Ishikawa (cell line): Measurements from ENCODE around the gene EYA4.
A peak's percentile ranks its signal among the peaks of the same experiment; 100 is the strongest.

Source experiments
- CEBPB ChIP-seq: IDR thresholded peaks from 2 replicates; pipeline ENCODE4 v1.6.1; 2012
- CREB1 ChIP-seq: IDR thresholded peaks from 2 replicates; pipeline ENCODE4 v1.6.1; 2012; ENCODE audit warnings: low read depth
- EGR1 ChIP-seq: IDR thresholded peaks from 2 replicates; pipeline ENCODE4 v1.6.1; 2012
- EP300 ChIP-seq: IDR thresholded peaks from 2 replicates; pipeline ENCODE4 v1.6.1; 2012; ENCODE audit warnings: borderline replicate concordance
- FOXM1 ChIP-seq: IDR thresholded peaks from 2 replicates; pipeline ENCODE4 v1.6.1; 2012; ENCODE audit warnings: low read depth, borderline replicate concordance
- MAX ChIP-seq: IDR thresholded peaks from 2 replicates; pipeline ENCODE4 v1.6.1; 2012
- NFIC ChIP-seq: IDR thresholded peaks from 2 replicates; pipeline ENCODE4 v1.6.1; 2012
- RAD21 ChIP-seq: IDR thresholded peaks from 2 replicates; pipeline ENCODE4 v1.6.1; 2012; ENCODE audit warnings: low read depth
- REST ChIP-seq: IDR thresholded peaks from 2 replicates; pipeline ENCODE4 v1.6.1; 2012; ENCODE audit warnings: low read depth, mild to moderate bottlenecking
- TAF1 ChIP-seq: IDR thresholded peaks from 2 replicates; pipeline ENCODE4 v1.6.1; 2012; ENCODE audit warnings: low read depth, mild to moderate bottlenecking
- TCF12 ChIP-seq: IDR thresholded peaks from 2 replicates; pipeline ENCODE4 v1.6.1; 2012; ENCODE audit warnings: low read depth
- TEAD4 ChIP-seq: IDR thresholded peaks from 2 replicates; pipeline ENCODE4 v1.6.1; 2012
- USF1 ChIP-seq: IDR thresholded peaks from 2 replicates; pipeline ENCODE4 v1.6.1; 2012
- YY1 ChIP-seq: IDR thresholded peaks from 2 replicates; pipeline ENCODE4 v1.6.1; 2012; ENCODE audit warnings: low read depth
- ZBTB7A ChIP-seq: IDR thresholded peaks from 2 replicates; pipeline ENCODE4 v1.6.1; 2012; ENCODE audit warnings: low read depth

EYA4 gene

GRCh38 chr6:133241901-133242636 is 912 bp downstream of the EYA4 start:
- no peak for TF ChIP-seq TAF1
- TF ChIP-seq TCF12: peak; percentile 30; the same call in 1 of the 2 replicates

- no peak for TF ChIP-seq EGR1
- TF ChIP-seq TAF1: peak; percentile 23; the same call in 1 of the 2 replicates
- TF ChIP-seq FOXM1: peak; percentile 22; the same call in 1 of the 2 replicates
- TF ChIP-seq EP300: peak; percentile 67; the same call in 1 of the 2 replicates
- no peak for TF ChIP-seq CEBPB
- peak; percentile 86 for TF ChIP-seq MAX
- TF ChIP-seq TCF12: peak; percentile 62; the same call in 1 of the 2 replicates
- TF ChIP-seq ZBTB7A: no peak
- no peak for TF ChIP-seq USF1
- peak; percentile 13; the same call in 1 of the 2 replicates for TF ChIP-seq TEAD4
- TF ChIP-seq CREB1: no peak
- peak; percentile 49 for TF ChIP-seq NFIC
Measured at GRCh38 chr6:133242637-133243585, 1.8 kb downstream of the EYA4 start.

GRCh38 chr6:133243723-133244305 is 2.7 kb downstream of the EYA4 start:
- TF ChIP-seq TEAD4: no peak
- TF ChIP-seq YY1: no peak
- no peak for TF ChIP-seq EGR1
- TF ChIP-seq CEBPB: no peak
- no peak for TF ChIP-seq CREB1
- no peak for TF ChIP-seq USF1

- TF ChIP-seq ZBTB7A: no peak
- TF ChIP-seq RAD21: no peak
- TF ChIP-seq NFIC: no peak
- no peak for TF ChIP-seq USF1
- TF ChIP-seq CREB1: no peak
- TF ChIP-seq EP300: no peak
- no peak for TF ChIP-seq TEAD4
- no peak for TF ChIP-seq TAF1
- TF ChIP-seq CEBPB: no peak
- no peak for TF ChIP-seq REST
- no peak for TF ChIP-seq YY1
- no peak for TF ChIP-seq EGR1
- no peak for TF ChIP-seq FOXM1
- TF ChIP-seq MAX: no peak
- no peak for TF ChIP-seq TCF12
Measured at GRCh38 chr6:133244519-133244918, 3.4 kb downstream of the EYA4 start.

GRCh38 chr6:133245007-133245406 is 3.9 kb downstream of the EYA4 start:
- TF ChIP-seq EGR1 (no peak), REST (no peak), NFIC (no peak), RAD21 (no peak), FOXM1 (no peak; the same call in 1 of the 2 replicates), TAF1 (no peak), CEBPB (no peak), ZBTB7A (no peak), MAX (no peak), USF1 (no peak), TCF12 (no peak), EP300 (no peak)
